ENCODE results near the gene MACROD2.

The MACROD2 gene

GRCh38 chr20:13995086-13995665, at the start of gene MACROD2:
MACROD2 (plus strand) TSS chr20:13995516.
- TF ChIP-seq CTCF (IDR thresholded peaks at IDR 0.05; ENCODE audit: insufficient read depth, low read depth, low read length, missing control alignments), result no peak
- H3K4me3 ChIP-seq (ENCODE audit: low read depth, low read length), result no peak within 1 kb of the TSS
- DNase-seq (ENCODE audit: low read depth), result peak; percentile 1

GRCh38 chr20:13947719-13948118, 47.6 kb upstream of the MACROD2 start:
- DNase-seq (ENCODE audit: low read depth), result no peak
- no peak overlapping the region for H3K4me3 ChIP-seq (ENCODE audit: low read depth, low read length)
- TF ChIP-seq CTCF (IDR thresholded peaks at IDR 0.05; ENCODE audit: insufficient read depth, low read depth, low read length, missing control alignments), result no peak

- peak; percentile 24 for DNase-seq (ENCODE audit: low read depth)
- TF ChIP-seq CTCF (IDR thresholded peaks at IDR 0.05; ENCODE audit: insufficient read depth, low read depth, low read length, missing control alignments), result peak; percentile 32
- no peak overlapping the region for H3K4me3 ChIP-seq (ENCODE audit: low read depth, low read length)
These were observed 42.1 kb upstream of the MACROD2 start for GRCh38 chr20:13953227-13953626.

GRCh38 chr20:13960119-13960518, 35.2 kb upstream of the MACROD2 start:
- TF ChIP-seq CTCF (IDR thresholded peaks at IDR 0.05; ENCODE audit: insufficient read depth, low read depth, low read length, missing control alignments), result no peak
- DNase-seq (ENCODE audit: low read depth), result no peak
- H3K4me3 ChIP-seq (ENCODE audit: low read depth, low read length), result no peak overlapping the region

- DNase-seq (ENCODE audit: low read depth), result no peak
- no peak for TF ChIP-seq CTCF (IDR thresholded peaks at IDR 0.05; ENCODE audit: insufficient read depth, low read depth, low read length, missing control alignments)
- H3K4me3 ChIP-seq (ENCODE audit: low read depth, low read length), result no peak overlapping the region
These were observed 34.8 kb upstream of the MACROD2 start for GRCh38 chr20:13960525-13960924.

GRCh38 chr20:13984211-13984610, 11.1 kb upstream of the MACROD2 start:
- H3K4me3 ChIP-seq (ENCODE audit: low read depth, low read length), result no peak overlapping the region
- no peak for TF ChIP-seq CTCF (IDR thresholded peaks at IDR 0.05; ENCODE audit: insufficient read depth, low read depth, low read length, missing control alignments)
- DNase-seq (ENCODE audit: low read depth), result no peak

- H3K4me3 ChIP-seq (ENCODE audit: low read depth, low read length), result no peak within 1 kb of the TSS
- no peak for DNase-seq (ENCODE audit: low read depth)
- TF ChIP-seq CTCF (IDR thresholded peaks at IDR 0.05; ENCODE audit: insufficient read depth, low read depth, low read length, missing control alignments), result no peak
These were observed 4.9 kb upstream of the MACROD2 start, which contains the start of gene SEL1L2 for GRCh38 chr20:13990465-13990864. SEL1L2 (minus strand) TSS chr20:13990614; CDS start chr20:13990534, 80 bp downstream.
